H9 (cell line): ENCODE data around the gene ZC3H12C. TPM values are rescaled to one million over a fixed set of nuclear protein-coding genes. Genes with fewer than 3 reads are reported as not detected.

Experiments
- DNase-seq: peaks from one replicate; pipeline ENCODE4 v3.0.0-alpha.2; 2017
- H2AFZ ChIP-seq: one replicate; pipeline ENCODE4 v1.6.1; 2013; ENCODE audit warnings: mild to moderate bottlenecking, low read length, control low read depth, moderate library complexity
- H2AK5ac ChIP-seq: 2 replicates; pipeline ENCODE4 v1.6.1; 2013; ENCODE audit warnings: low read length, control low read depth, mixed read lengths; ENCODE audit not compliant: insufficient read length
- H2BK120ac ChIP-seq: one replicate; pipeline ENCODE4 v1.6.1; 2013; ENCODE audit warnings: low read depth, mild to moderate bottlenecking, low read length, control low read depth, inconsistent platforms; ENCODE audit not compliant: poor library complexity, severe bottlenecking
- H2BK12ac ChIP-seq: 2 replicates; pipeline ENCODE4 v1.6.1; 2013; ENCODE audit warnings: low read length, control low read depth, mixed read lengths, low read depth; ENCODE audit not compliant: insufficient read length
- H2BK15ac ChIP-seq: 2 replicates; pipeline ENCODE4 v1.6.1; 2013; ENCODE audit warnings: low read depth, low read length, control low read depth
- H2BK20ac ChIP-seq: one replicate; pipeline ENCODE4 v1.6.1; 2013; ENCODE audit warnings: low read depth, mild to moderate bottlenecking, low read length, control low read depth, inconsistent platforms; ENCODE audit not compliant: poor library complexity, severe bottlenecking
- H2BK5ac ChIP-seq: 2 replicates; pipeline ENCODE4 v1.6.1; 2013; ENCODE audit warnings: low read length, control low read depth, mixed read lengths; ENCODE audit not compliant: insufficient read length
- H3K14ac ChIP-seq: 2 replicates; pipeline ENCODE4 v1.6.1; 2013; ENCODE audit warnings: low read length, control low read depth; ENCODE audit not compliant: insufficient read depth
- H3K18ac ChIP-seq: 2 replicates; pipeline ENCODE4 v1.6.1; 2013; ENCODE audit warnings: low read depth, mild to moderate bottlenecking, mixed read lengths, low read length, control low read depth; ENCODE audit not compliant: insufficient read length
- H3K23ac ChIP-seq: 2 replicates; pipeline ENCODE4 v1.6.1; 2013; ENCODE audit warnings: low read length, control low read depth, mixed read lengths, low read depth; ENCODE audit not compliant: insufficient read length
- H3K23me2 ChIP-seq: 2 replicates; pipeline ENCODE4 v1.6.1; 2013; ENCODE audit warnings: low read depth, mild to moderate bottlenecking, mixed read lengths, low read length, control low read depth; ENCODE audit not compliant: insufficient read length, poor library complexity, severe bottlenecking
- H3K27ac ChIP-seq: 2 replicates; pipeline ENCODE4 v1.5.1; 2013; ENCODE audit warnings: low read length, control low read depth, mixed read lengths, low read depth; ENCODE audit not compliant: insufficient read length
- H3K27me3 ChIP-seq: 2 replicates; pipeline ENCODE4 v1.6.1; 2013; ENCODE audit warnings: low read length, control low read depth, inconsistent platforms; ENCODE audit not compliant: insufficient read depth
- H3K4ac ChIP-seq: 2 replicates; pipeline ENCODE4 v1.6.1; 2013; ENCODE audit warnings: low read depth, mild to moderate bottlenecking, control low read depth, inconsistent platforms, low read length, moderate library complexity
- H3K4me1 ChIP-seq: 2 replicates; pipeline ENCODE4 v1.6.1; 2013; ENCODE audit warnings: low read length, control low read depth, inconsistent platforms; ENCODE audit not compliant: insufficient read depth
- H3K4me2 ChIP-seq: 2 replicates; pipeline ENCODE4 v1.6.1; 2013; ENCODE audit warnings: low read length, control low read depth, mixed read lengths; ENCODE audit not compliant: insufficient read length, insufficient read depth
- H3K56ac ChIP-seq: 2 replicates; pipeline ENCODE4 v1.6.1; 2013; ENCODE audit warnings: low read depth, mild to moderate bottlenecking, mixed read lengths, low read length, control low read depth; ENCODE audit not compliant: insufficient read length
- H3K79me1 ChIP-seq: 2 replicates; pipeline ENCODE4 v1.6.1; 2013; ENCODE audit warnings: low read depth, mild to moderate bottlenecking, moderate library complexity, low read length, control low read depth, inconsistent platforms; ENCODE audit not compliant: insufficient read depth, poor library complexity, severe bottlenecking
- H3K79me2 ChIP-seq: 2 replicates; pipeline ENCODE4 v1.6.1; 2013; ENCODE audit warnings: low read length, control low read depth, inconsistent platforms; ENCODE audit not compliant: insufficient read depth
- H3K9ac ChIP-seq: 2 replicates; pipeline ENCODE4 v1.6.1; 2013; ENCODE audit warnings: low read length, control low read depth, mixed read lengths; ENCODE audit not compliant: insufficient read length; ENCODE audit errors: extremely low read depth
- H3K9me3 ChIP-seq: one replicate; pipeline ENCODE4 v1.6.1; 2013; ENCODE audit warnings: low read depth, low read length, inconsistent platforms; ENCODE audit not compliant: control insufficient read depth
- H3T11ph ChIP-seq: one replicate; pipeline ENCODE4 v1.6.1; 2013; ENCODE audit warnings: mild to moderate bottlenecking, low read length, control low read depth, inconsistent platforms
- H4K20me1 ChIP-seq: one replicate; pipeline ENCODE4 v1.6.1; 2013; ENCODE audit not compliant: control insufficient read depth, insufficient read length, insufficient read depth
- H4K5ac ChIP-seq: 2 replicates; pipeline ENCODE4 v1.6.1; 2013; ENCODE audit warnings: low read depth, mild to moderate bottlenecking, mixed read lengths, low read length, control low read depth; ENCODE audit not compliant: insufficient read length
- H4K8ac ChIP-seq: replicated peaks from 2 replicates; pipeline ENCODE4 v1.6.1; 2013; ENCODE audit warnings: low read length, control low read depth, mixed read lengths, low read depth; ENCODE audit not compliant: insufficient read length
- H4K91ac ChIP-seq: 2 replicates; pipeline ENCODE4 v1.6.1; 2013; ENCODE audit warnings: low read depth, mild to moderate bottlenecking, moderate library complexity, mixed read lengths, low read length, control low read depth; ENCODE audit not compliant: insufficient read length
- H3K27ac Mint-ChIP-seq, 3 experiments: 2 replicates in 2 of 3; 3 replicates in 1 of 3; pipeline ENCODE4 v1.8.0; 2020 to 2021; ENCODE audit warnings: mixed read lengths in 3 of 3, mild to moderate bottlenecking in 1 of 3, moderate library complexity in 1 of 3
- H3K27me3 Mint-ChIP-seq: 2 replicates; pipeline ENCODE4 v1.8.0; 2021; ENCODE audit warnings: low read depth, mild to moderate bottlenecking, moderate library complexity, mixed read lengths
- H3K36me3 Mint-ChIP-seq, 3 experiments: 2 replicates in 2 of 3; 3 replicates in 1 of 3; pipeline ENCODE4 v1.8.0; 2020 to 2021; ENCODE audit warnings: low read depth in 3 of 3, mixed read lengths in 3 of 3; ENCODE audit not compliant: insufficient read depth in 1 of 3
- H3K4me1 Mint-ChIP-seq, 2 experiments: 2 replicates each; pipeline ENCODE4 v1.8.0; 2020; ENCODE audit warnings: mixed read lengths in 2 of 2
- H3K4me3 Mint-ChIP-seq, 2 experiments: 2 replicates in 1 of 2; 3 replicates in 1 of 2; pipeline ENCODE4 v1.8.0; 2020 to 2021; ENCODE audit warnings: mild to moderate bottlenecking in 2 of 2, mixed read lengths in 2 of 2, moderate library complexity in 1 of 2
- H3K9me3 Mint-ChIP-seq, 2 experiments: 2 replicates in 1 of 2; 3 replicates in 1 of 2; pipeline ENCODE4 v1.8.0; 2020; ENCODE audit warnings: mild to moderate bottlenecking in 2 of 2, mixed read lengths in 2 of 2, moderate library complexity in 1 of 2
- CTCF ChIP-seq: fragments of 200-600 bp; sonication (generic); conservative IDR thresholded peaks from 3 replicates; pipeline ENCODE4 v1.8.0; 2021; ENCODE audit warnings: antibody characterized with exemption, mild to moderate bottlenecking
- WGBS: extraction: QIAGEN DNeasy Blood & Tissue Kit; methylation state at CpG from one replicate; pipeline ENCODE4 v1.1.7; 2013; ENCODE audit warnings: missing lambda C conversion rate, low lambda C conversion rate, mixed read lengths; ENCODE audit not compliant: insufficient read length; ENCODE audit errors: extremely low coverage; 5-methylcytosine and 5-hydroxymethylcytosine counted together
- total RNA-seq: library from RNA; stranded (reverse); gene quantifications from 2 replicates; pipeline ENCODE4 v1.2.1, GENCODE V29; 2021

The ZC3H12C gene
- total RNA-seq, 1 experiment from 2014 or later, result 4.8 TPM

- Histone ChIP-seq H3K4ac (no peak overlapping the region), H4K8ac (no peak overlapping the region), H3K4me1 (peaks cover 19% of the 10 kb centered on the region; the same call in 1 of the 2 replicates), H3K9me3 (no peaks in the 10 kb centered on the region), H4K91ac (no peak overlapping the region), H3K23ac (no peak overlapping the region), H2BK5ac (no peak overlapping the region), H3K4me2 (peak overlapping the region; percentile 20), H3K79me1 (no peaks in the 10 kb centered on the region), H2AK5ac (no peak overlapping the region), H3K9ac (no peak overlapping the region), H4K5ac (no peak overlapping the region), H3K79me2 (no peaks in the 10 kb centered on the region), H3K27me3 (no peaks in the 10 kb centered on the region), H2BK20ac (no peak overlapping the region), H2BK15ac (no peak overlapping the region), H3K56ac (no peak overlapping the region), H3K27ac (no peak overlapping the region), H4K20me1 (no peaks in the 10 kb centered on the region), H2AFZ (no peak overlapping the region), H3K18ac (no peak overlapping the region), H3K14ac (no peak overlapping the region), H3T11ph (no peak overlapping the region), H2BK12ac (no peak overlapping the region), H3K23me2 (no peaks in the 10 kb centered on the region), H2BK120ac (no peak overlapping the region)
- WGBS, result no CpG with 5 or more reads among the region's 6 CpGs
- Mint-ChIP-seq H3K4me3 (peak overlapping the region; percentile 29 to 50; a peak in 4 of 5 replicates), H3K36me3 (no peaks in the 10 kb centered on the region; a peak in 1 of 7 replicates), H3K4me1 (peaks cover 52% of the 10 kb centered on the region in 2 experiments), H3K27ac (peak overlapping the region in 1 of 3 experiments; percentile 85; a peak in 3 of 7 replicates), H3K27me3 (peaks cover 3% of the 10 kb centered on the region; the same call in 1 of the 2 replicates), H3K9me3 (no peaks in the 10 kb centered on the region)
- no peak for TF ChIP-seq CTCF
- DNase-seq, result no peak
Observed at GRCh38 chr11:110174645-110175310, 81.6 kb downstream of the ZC3H12C start.
